Measurements from ENCODE around the gene NRP1.

The NRP1 gene

DNA sequence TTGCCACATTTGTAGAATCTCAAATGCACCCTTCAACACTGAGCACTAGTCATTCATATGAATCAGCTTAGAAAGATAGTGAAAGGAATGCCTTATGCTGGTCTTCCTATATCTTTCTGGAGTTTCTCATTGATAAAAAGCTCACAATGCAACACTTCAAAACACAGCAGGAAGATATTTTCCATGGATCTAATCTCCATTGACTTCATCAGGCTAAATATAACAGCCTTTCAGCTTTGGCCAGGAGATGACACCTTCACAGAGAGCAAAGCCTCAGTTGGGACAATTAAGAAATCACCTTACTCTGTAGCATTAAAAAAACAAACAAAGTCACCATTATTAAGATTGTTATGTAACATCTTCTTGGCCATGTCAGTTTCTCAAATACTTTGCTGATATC, 6.7 kb downstream of the NRP1 start:
- Histone ChIP-seq H2AFZ (ENCODE audit: low read length) (no peak overlapping the region), H3K14ac (ENCODE audit: low read length) (no peak overlapping the region), H4K8ac (ENCODE audit: low read depth, low read length) (no peak overlapping the region), H2BK5ac (ENCODE audit: low read length) (no peak overlapping the region), H2BK15ac (ENCODE audit: low read length) (no peak overlapping the region), H3K36me3 (replicated peaks in 1 of 2; ENCODE audit: control insufficient read depth in 2 of 2, insufficient read depth in 2 of 2, low read length in 2 of 2) (peaks cover 0 to 91% of the 10 kb centered on the region in 2 donors), H3K27ac (replicated peaks; ENCODE audit: low read length) (no peak overlapping the region), H3K4me2 (ENCODE audit: insufficient read depth, low read length, poor library complexity, severe bottlenecking) (no peak overlapping the region), H3K27me3 (ENCODE audit: control insufficient read depth in 3 of 3, insufficient read depth in 3 of 3, low read depth in 1 of 3, low read length in 3 of 3) (no peaks in the 10 kb centered on the region), H2AK5ac (ENCODE audit: low read depth, low read length) (no peak overlapping the region), H3K4me3 (ENCODE audit: low read length in 2 of 2) (no peak overlapping the region), H4K91ac (ENCODE audit: low read depth, low read length, poor library complexity) (no peak overlapping the region), H3K9me3 (replicated peaks in 1 of 2; ENCODE audit: control insufficient read depth in 2 of 2, insufficient read depth in 1 of 2, low read depth in 1 of 2, low read length in 2 of 2) (peaks cover 0 to 15% of the 10 kb centered on the region in 2 donors), H3K18ac (ENCODE audit: low read length) (no peak overlapping the region), H2BK120ac (ENCODE audit: low read depth, low read length) (no peak overlapping the region), H3K9ac (ENCODE audit: low read depth, low read length, poor library complexity) (no peak overlapping the region), H3K23ac (ENCODE audit: low read depth, low read length, poor library complexity) (no peak overlapping the region), H3K4ac (ENCODE audit: low read length) (no peak overlapping the region), H2BK12ac (ENCODE audit: low read length) (no peak overlapping the region), H3K4me1 (ENCODE audit: control insufficient read depth in 2 of 2, insufficient read depth in 1 of 2, low read depth in 1 of 2, low read length in 2 of 2) (peaks cover 4 to 15% of the 10 kb centered on the region in 2 donors), H3K79me1 (ENCODE audit: low read depth, low read length) (no peaks in the 10 kb centered on the region)
- DNase-seq (ENCODE audit: low spot score), result no peak

DNA sequence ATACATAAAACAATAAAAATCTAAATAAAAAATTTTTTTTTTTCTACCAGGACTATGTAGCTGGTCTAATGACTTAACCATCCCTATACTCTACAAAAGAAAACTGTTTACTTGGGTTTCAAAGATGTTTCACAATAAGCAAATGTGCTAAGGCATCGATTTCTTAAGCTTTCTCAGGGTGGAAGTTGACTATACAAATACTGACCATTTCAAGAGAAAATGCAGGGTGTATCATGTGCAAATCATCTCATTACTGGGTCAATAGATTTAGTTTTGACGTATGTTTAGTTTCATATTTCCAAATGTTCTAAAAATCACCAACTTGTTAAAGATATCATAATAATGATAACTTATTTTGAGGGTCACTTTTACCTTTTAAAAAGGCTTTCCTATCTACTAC, 7.5 kb downstream of the NRP1 start:
- Histone ChIP-seq H4K91ac (ENCODE audit: low read depth, low read length, poor library complexity) (no peak overlapping the region), H3K18ac (ENCODE audit: low read length) (no peak overlapping the region), H4K8ac (ENCODE audit: low read depth, low read length) (no peak overlapping the region), H3K23ac (ENCODE audit: low read depth, low read length, poor library complexity) (no peak overlapping the region), H2BK12ac (ENCODE audit: low read length) (no peak overlapping the region), H3K79me1 (ENCODE audit: low read depth, low read length) (no peaks in the 10 kb centered on the region), H3K4me2 (ENCODE audit: insufficient read depth, low read length, poor library complexity, severe bottlenecking) (no peak overlapping the region), H3K4me1 (ENCODE audit: control insufficient read depth in 2 of 2, insufficient read depth in 1 of 2, low read depth in 1 of 2, low read length in 2 of 2) (peaks cover 1 to 15% of the 10 kb centered on the region in 2 donors), H3K4ac (ENCODE audit: low read length) (no peak overlapping the region), H3K27me3 (ENCODE audit: control insufficient read depth in 3 of 3, insufficient read depth in 3 of 3, low read depth in 1 of 3, low read length in 3 of 3) (no peaks in the 10 kb centered on the region), H3K14ac (ENCODE audit: low read length) (no peak overlapping the region), H3K9me3 (replicated peaks in 1 of 2; ENCODE audit: control insufficient read depth in 2 of 2, insufficient read depth in 1 of 2, low read depth in 1 of 2, low read length in 2 of 2) (peaks cover 0 to 18% of the 10 kb centered on the region in 2 donors), H3K36me3 (replicated peaks in 1 of 2; ENCODE audit: control insufficient read depth in 2 of 2, insufficient read depth in 2 of 2, low read length in 2 of 2) (peaks cover 0 to 99% of the 10 kb centered on the region in 2 donors), H2BK5ac (ENCODE audit: low read length) (no peak overlapping the region), H2AFZ (ENCODE audit: low read length) (no peak overlapping the region), H2AK5ac (ENCODE audit: low read depth, low read length) (no peak overlapping the region), H3K9ac (ENCODE audit: low read depth, low read length, poor library complexity) (no peak overlapping the region), H3K4me3 (ENCODE audit: low read length in 2 of 2) (no peak overlapping the region), H3K27ac (replicated peaks; ENCODE audit: low read length) (no peak overlapping the region), H2BK15ac (ENCODE audit: low read length) (no peak overlapping the region), H2BK120ac (ENCODE audit: low read depth, low read length) (no peak overlapping the region)
- no CpG with 5 or more reads among the region's 2 CpGs for WGBS, 2 donors (ENCODE audit: extremely low coverage in 2 of 2, insufficient read length in 2 of 2, insufficient replicate concordance in 1 of 2)
- DNase-seq (ENCODE audit: low spot score), result no peak

DNA sequence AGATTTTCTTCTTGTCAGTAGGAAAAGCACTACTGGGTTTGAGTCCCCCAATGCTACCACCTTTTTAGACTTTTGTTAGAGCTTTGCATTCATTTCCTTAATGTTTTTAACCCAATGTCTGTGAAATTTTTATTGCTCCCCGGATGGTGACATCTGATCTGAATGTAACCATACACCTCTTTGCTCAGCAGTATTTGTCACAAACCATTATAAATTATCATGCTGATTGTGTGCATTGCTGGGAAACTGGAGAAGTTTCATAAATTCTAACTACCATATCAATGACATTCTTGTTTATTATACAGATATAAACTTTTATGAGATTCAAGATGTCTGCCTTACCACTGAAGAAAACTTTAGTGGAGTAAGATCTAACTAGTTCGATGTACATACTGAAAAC, 8.5 kb downstream of the NRP1 start:
- H3K36me3 ChIP-seq (replicated peaks in 1 of 2; ENCODE audit: control insufficient read depth in 2 of 2, insufficient read depth in 2 of 2, low read length in 2 of 2), result peaks cover 0 to 100% of the 10 kb centered on the region in 2 donors

DNA sequence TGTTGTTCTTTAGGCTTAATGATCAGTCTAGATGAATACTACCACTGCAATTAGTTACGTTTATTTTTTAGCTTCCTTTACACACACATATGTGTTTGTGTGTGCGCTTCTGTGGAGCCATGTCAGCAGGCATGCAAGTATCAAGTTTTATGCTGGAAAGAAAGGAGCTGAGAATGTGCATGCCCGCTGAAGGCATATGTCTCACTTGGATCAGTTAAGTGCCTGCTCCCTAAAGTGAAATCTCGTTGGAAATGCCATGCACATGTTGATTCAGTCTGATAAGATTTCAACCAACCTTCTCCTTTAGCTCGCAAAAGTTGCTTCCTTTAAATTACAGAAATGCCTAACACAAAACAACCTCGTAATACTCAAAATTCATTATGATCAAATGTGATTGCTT, 10.7 kb downstream of the NRP1 start:
- no peaks in the 10 kb centered on the region for H3K79me1 ChIP-seq (ENCODE audit: low read depth, low read length)
- no peak overlapping the region for H3K23ac ChIP-seq (ENCODE audit: low read depth, low read length, poor library complexity)
- no peak overlapping the region for H3K27ac ChIP-seq (replicated peaks; ENCODE audit: low read length)
- H2BK12ac ChIP-seq (ENCODE audit: low read length), result no peak overlapping the region
- H3K4me1 ChIP-seq (ENCODE audit: control insufficient read depth in 2 of 2, insufficient read depth in 1 of 2, low read depth in 1 of 2, low read length in 2 of 2), result peaks cover 2 to 3% of the 10 kb centered on the region in 2 donors
- no peak for DNase-seq (ENCODE audit: low spot score)
- H2AK5ac ChIP-seq (ENCODE audit: low read depth, low read length), result no peak overlapping the region
- no peak overlapping the region for H3K14ac ChIP-seq (ENCODE audit: low read length)
- H3K4me3 ChIP-seq (ENCODE audit: low read length in 2 of 2), result no peak overlapping the region
- H3K18ac ChIP-seq (ENCODE audit: low read length), result no peak overlapping the region
- H2AFZ ChIP-seq (ENCODE audit: low read length), result no peak overlapping the region
- H3K36me3 ChIP-seq (replicated peaks in 1 of 2; ENCODE audit: control insufficient read depth in 2 of 2, insufficient read depth in 2 of 2, low read length in 2 of 2), result peaks cover 0 to 86% of the 10 kb centered on the region in 2 donors
- no peak overlapping the region for H3K4me2 ChIP-seq (ENCODE audit: insufficient read depth, low read length, poor library complexity, severe bottlenecking)
- peaks cover 0 to 25% of the 10 kb centered on the region in 2 donors for H3K9me3 ChIP-seq (replicated peaks in 1 of 2; ENCODE audit: control insufficient read depth in 2 of 2, insufficient read depth in 1 of 2, low read depth in 1 of 2, low read length in 2 of 2)
- WGBS, 2 donors (ENCODE audit: extremely low coverage in 2 of 2, insufficient read length in 2 of 2, insufficient replicate concordance in 1 of 2), result 100% methylated on average over 2 of the region's 6 CpGs; no CpG with 5 or more reads in 1 of the 2 donors
- H2BK15ac ChIP-seq (ENCODE audit: low read length), result no peak overlapping the region
- no peak overlapping the region for H4K91ac ChIP-seq (ENCODE audit: low read depth, low read length, poor library complexity)
- no peak overlapping the region for H2BK5ac ChIP-seq (ENCODE audit: low read length)
- no peak overlapping the region for H2BK120ac ChIP-seq (ENCODE audit: low read depth, low read length)
- H3K9ac ChIP-seq (ENCODE audit: low read depth, low read length, poor library complexity), result no peak overlapping the region
- H4K8ac ChIP-seq (ENCODE audit: low read depth, low read length), result no peak overlapping the region
- no peak overlapping the region for H3K4ac ChIP-seq (ENCODE audit: low read length)
- H3K27me3 ChIP-seq (ENCODE audit: control insufficient read depth in 3 of 3, insufficient read depth in 3 of 3, low read depth in 1 of 3, low read length in 3 of 3), result no peaks in the 10 kb centered on the region

More for the DNA sequence above, 8.5 kb downstream of the NRP1 start:
- Histone ChIP-seq H3K23ac (ENCODE audit: low read depth, low read length, poor library complexity) (no peak overlapping the region), H3K4me3 (ENCODE audit: low read length in 2 of 2) (no peak overlapping the region), H3K9me3 (replicated peaks in 1 of 2; ENCODE audit: control insufficient read depth in 2 of 2, insufficient read depth in 1 of 2, low read depth in 1 of 2, low read length in 2 of 2) (peaks cover 0 to 26% of the 10 kb centered on the region in 2 donors), H3K9ac (ENCODE audit: low read depth, low read length, poor library complexity) (no peak overlapping the region), H2BK120ac (ENCODE audit: low read depth, low read length) (no peak overlapping the region), H3K18ac (ENCODE audit: low read length) (no peak overlapping the region), H2BK5ac (ENCODE audit: low read length) (no peak overlapping the region), H3K27ac (replicated peaks; ENCODE audit: low read length) (no peak overlapping the region), H2AFZ (ENCODE audit: low read length) (no peak overlapping the region), H3K27me3 (ENCODE audit: control insufficient read depth in 3 of 3, insufficient read depth in 3 of 3, low read depth in 1 of 3, low read length in 3 of 3) (no peaks in the 10 kb centered on the region), H2AK5ac (ENCODE audit: low read depth, low read length) (no peak overlapping the region), H3K4me1 (ENCODE audit: control insufficient read depth in 2 of 2, insufficient read depth in 1 of 2, low read depth in 1 of 2, low read length in 2 of 2) (peaks cover 4 to 8% of the 10 kb centered on the region in 2 donors), H3K4me2 (ENCODE audit: insufficient read depth, low read length, poor library complexity, severe bottlenecking) (no peak overlapping the region), H2BK12ac (ENCODE audit: low read length) (no peak overlapping the region), H3K79me1 (ENCODE audit: low read depth, low read length) (no peaks in the 10 kb centered on the region), H2BK15ac (ENCODE audit: low read length) (no peak overlapping the region), H3K4ac (ENCODE audit: low read length) (no peak overlapping the region), H4K91ac (ENCODE audit: low read depth, low read length, poor library complexity) (no peak overlapping the region), H4K8ac (ENCODE audit: low read depth, low read length) (no peak overlapping the region), H3K14ac (ENCODE audit: low read length) (no peak overlapping the region)
- no CpG with 5 or more reads among the region's 2 CpGs for WGBS, 2 donors (ENCODE audit: extremely low coverage in 2 of 2, insufficient read length in 2 of 2, insufficient replicate concordance in 1 of 2)
- DNase-seq (ENCODE audit: low spot score), result no peak

Data from neuronal stem cell (in vitro differentiated cells).